HG03442 (cell line): ENCODE results near the gene EYA3.

Experiments
- ATAC-seq: cut with Tn5 transposase; IDR thresholded peaks from one replicate; pipeline ENCODE4 v1.9.1; 2021; ENCODE audit warnings: mild to moderate bottlenecking, moderate library complexity; ENCODE audit not compliant: unreplicated experiment

The EYA3 gene

DNA sequence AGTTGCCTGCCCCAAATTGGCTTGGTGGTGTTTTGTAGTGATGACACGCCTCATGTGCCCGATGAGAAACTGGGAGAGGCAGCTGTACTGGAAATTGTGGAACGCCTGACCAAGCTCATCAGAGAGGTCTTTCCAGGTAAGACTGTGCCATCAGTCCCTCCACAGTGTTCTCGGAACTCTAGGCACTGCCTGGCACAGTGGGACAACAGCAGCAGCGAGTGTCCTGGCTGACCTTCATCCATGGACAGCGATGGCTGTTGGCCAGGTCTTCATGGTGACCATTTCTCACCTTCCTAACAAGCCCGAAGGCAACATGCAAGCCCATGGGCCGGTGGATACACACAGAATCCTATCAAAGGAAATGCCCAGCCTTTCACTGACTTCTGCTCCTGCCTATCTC, 139.4 kb downstream of the EYA3 start:
- ATAC-seq: no peak

DNA sequence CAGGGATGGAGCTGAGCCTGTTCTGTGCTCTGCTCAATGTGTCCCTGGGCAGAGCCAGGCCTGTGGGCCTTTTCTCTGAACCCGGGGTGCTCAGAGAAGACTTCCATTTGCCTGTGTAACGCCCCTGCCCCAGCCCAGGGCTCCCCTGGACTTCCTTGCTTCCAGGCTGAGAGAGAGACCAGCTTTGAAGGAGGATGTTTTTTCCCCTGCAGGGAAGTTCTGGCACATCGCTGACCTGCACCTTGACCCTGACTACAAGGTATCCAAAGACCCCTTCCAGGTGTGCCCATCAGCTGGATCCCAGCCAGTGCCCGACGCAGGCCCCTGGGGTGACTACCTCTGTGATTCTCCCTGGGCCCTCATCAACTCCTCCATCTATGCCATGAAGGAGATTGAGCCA, 143.4 kb downstream of the EYA3 start:
- no peak for ATAC-seq

DNA sequence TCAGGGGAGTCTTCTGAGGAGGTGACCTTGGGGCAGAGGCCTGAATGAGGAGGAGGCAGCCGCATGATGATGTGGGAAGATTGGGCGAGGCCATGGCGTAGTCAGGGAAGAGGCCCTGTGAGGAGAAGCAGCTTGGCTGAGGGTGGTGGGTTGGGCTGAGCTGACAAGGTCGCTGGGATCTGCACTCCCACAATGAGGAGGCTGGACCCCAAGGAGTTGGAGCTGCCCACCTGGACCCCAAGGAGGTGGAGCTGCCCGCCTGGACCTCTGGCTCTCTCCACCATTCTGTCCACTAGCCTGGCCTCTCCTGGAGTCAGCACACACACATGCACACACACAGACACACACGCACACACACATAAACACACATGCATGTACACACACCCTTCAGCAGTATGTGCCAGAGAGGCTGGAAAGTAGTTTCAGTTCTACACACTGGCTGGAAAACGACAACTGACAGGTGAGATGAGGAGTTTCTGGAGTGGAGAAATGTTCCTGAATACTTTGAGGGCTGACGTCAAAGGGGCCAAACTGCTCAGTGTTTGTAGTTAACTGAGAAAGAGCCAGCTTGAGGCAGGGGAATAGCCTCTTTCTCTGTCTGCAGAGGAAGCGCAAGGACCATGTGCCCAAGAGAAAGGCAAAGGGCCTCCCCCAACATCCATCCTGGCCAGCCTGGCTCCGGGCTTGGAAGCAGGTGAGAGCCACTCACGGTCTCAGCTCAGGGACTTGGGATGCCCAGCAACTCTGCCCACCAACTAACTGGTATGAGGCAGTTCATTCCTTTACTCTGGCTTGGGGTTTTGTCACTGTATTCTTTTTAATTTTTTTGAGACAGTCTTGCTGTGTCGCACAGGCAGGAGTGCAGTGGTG, 146.5 kb downstream of the EYA3 start:
- no peak for ATAC-seq

DNA sequence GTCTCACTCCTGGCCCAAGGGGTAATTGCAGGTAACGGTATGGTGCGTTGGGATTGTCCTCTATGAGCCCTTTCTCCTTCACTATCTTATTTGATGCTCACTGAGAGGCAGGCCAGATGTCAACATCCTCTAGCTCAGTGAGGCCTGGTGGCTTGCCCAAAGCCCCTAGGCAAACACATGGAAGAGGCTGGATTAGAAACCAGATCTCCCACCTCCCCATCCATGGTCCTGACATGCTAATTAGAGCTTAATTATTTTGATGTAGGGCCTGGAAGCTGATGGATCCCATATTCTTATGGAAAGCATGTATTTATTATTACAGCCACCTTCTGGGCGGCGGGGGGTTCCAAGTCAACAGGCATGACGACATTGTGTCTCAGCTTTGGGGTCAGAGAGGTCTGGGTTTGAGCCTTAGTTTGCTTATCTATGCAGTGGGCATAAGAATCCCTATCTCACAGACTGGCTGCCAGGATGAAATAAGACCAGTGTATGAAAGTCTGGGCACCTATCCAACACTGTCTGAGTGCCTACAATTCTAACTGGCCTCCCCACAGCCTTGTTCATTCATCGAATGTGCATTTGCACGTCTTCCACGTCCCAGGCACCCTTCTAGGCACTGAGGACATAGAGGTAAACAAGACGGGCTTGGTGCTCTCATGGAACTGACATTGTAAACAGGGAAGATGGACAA, 147.4 kb downstream of the EYA3 start:
- ATAC-seq: no peak

DNA sequence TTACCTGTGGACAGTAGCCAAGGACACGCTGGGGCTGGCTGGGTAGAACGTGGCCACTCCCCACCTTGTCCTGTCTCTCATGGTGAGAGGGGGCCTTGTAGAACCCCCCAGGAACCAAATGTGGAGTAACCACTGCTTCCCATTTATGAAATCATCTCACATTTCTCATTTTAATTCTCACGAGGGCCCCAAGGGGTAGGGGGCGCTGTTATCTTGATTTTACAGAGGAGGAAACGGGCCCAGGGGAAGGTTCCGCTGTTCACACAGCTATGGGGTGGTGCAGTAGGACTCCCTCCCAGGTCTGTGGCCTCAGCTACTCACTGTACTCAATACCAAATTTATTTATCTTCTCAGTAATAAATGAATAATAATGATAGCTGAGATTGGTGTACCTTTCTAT, 148.1 kb downstream of the EYA3 start:
- ATAC-seq: no peak

DNA sequence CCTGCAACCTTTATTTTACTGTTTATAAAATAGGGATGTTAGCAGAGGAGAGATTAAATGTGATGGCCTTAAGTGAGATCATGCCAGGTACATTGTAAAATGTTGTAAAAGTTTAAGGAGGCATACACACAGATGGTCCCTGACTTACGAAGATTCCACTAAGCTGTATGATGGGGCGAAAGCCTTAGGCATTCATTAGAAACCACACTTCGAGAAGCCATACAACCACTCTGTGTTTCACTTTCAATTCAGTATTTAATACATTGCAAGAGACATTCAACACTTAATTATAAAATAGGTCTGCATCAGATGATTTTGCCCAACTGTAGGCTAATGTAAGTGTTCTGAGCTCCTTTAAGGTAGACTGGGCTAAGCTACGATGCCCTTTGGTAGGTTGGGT, 149.9 kb downstream of the EYA3 start:
- ATAC-seq: no peak

DNA sequence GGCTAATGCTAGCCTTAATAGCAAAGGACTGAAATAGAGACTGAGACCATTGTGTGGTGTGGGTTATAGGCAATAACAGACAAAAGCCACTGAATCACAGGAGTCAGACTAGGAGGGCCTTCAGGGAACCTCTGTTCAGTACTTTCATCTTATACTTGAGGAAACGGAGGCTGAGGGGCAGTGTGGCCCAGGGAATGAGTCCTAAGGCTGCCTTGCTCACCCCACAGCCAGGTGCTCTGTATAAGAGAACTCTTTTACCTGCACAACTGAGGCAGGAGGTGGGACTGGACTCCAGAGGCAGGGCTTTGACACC, 150.9 kb downstream of the EYA3 start:
- ATAC-seq: no peak

DNA sequence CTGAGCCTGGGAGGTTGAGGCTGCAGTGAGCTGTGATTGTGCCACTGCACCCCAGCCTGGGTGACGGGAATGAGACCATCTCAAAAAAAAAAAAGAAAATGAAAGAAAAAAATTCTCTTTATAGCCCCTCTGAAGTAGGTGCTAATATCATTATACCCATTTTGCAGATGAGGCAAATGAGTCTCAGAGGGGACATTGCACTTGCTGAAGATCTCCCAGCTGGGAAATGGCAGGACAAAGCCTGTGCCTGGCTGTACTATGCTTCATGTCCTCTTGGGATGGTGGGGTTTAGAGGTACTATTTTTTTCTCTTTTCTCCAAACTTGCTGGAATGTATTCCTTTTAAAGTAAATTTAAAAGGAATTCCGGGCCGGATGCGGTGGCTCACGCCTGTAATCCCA, 152.0 kb downstream of the EYA3 start:
- no peak for ATAC-seq

DNA sequence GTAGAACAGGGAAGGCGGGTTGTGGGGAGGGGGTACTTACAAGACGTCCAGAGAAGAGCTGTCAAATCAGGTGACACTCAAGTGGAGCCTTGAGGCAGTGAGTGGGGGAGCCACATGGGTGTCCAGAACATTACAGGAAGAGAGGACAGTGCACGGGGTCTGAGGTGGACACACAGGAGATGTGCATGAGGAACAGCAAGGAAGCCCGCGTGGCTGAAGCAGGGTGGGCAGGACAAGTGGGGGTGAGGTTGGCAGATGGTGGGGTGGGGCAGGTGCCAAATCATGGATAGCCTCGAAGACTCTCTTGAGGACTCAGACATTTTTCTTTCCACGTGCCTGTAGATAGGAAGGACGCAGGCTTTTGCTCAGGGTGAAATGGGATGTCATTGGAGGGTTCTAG, 152.7 kb downstream of the EYA3 start:
- ATAC-seq: no peak

DNA sequence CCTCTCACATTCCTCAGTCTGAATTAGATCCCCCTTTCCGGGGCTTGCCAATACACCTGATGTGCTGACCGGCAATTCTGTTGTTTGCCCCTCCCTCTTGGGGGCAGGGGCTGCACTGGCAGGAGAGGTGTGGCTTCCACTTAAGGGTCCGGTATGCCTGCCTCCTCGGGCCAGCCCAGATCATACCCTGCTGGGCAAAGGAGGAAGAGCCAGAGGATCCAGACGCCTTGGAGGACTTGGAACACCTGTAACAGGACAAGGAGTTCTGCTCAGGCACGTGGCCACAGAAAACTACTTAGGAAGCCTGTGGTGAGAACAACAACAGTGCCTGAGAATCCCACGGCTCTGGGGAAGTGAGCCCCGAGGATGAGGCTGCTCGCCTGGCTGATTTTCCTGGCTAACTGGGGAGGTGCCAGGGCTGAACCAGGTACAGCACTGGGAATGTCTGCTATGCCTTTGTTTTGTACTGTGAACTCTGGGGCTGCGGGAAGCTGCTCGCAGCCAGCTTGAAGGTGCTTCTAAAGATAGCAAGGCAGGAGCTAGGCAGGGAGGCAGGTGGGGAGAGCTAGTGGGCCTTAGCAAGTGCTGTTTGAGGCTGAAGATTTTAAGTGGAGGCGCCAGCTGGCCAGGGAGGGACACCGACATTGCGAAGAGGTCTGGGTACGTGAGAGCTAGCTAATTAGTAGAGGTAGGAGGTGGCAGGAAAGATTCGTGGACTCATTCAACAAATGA, 153.4 kb downstream of the EYA3 start, which contains the start of gene SMPDL3B:
TSS of gene SMPDL3B (plus strand) at position 183 of the 732 bp plus-strand sequence. CDS start at position 367, 184 bp downstream.
- no peak for ATAC-seq

DNA sequence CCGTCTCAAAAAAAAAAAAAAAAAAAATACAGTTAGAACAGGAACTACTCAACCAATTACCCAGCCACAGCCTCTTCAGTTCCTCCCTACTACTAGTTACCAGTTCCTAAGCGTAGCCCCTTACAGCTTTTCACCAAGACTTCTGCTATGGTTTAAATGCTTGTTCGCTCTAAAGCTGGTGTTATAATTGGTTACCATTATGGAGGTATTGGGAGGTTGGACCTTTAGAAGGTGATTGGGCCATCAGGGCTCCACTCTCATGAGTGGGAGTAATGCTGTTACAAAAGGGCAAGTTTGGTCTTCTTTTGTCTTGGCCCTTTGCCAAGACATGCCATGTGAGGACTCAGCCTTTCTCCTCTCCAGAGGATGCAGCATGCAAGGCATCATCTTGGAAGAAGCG, 156.7 kb downstream of the EYA3 start:
- ATAC-seq: no peak

DNA sequence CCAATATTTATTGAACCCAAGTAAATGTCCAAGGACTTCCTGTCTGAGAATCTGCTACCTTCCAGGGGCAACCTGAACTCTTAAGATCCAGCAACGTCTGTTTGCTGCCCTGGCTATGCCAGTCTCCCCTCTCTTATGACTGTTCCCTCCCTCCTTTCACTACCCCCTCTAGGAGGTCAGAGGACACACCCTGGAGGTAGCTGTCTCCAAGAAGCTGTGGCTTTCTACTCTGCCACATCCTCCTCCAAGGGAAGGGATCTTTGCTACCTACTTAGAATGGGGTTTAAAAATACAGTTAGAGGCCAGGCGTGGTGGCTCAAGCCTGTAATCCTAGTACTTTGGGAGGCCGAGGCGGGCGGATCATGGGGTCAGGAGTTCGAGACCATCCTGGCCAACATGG, 157.2 kb downstream of the EYA3 start:
- no peak for ATAC-seq

DNA sequence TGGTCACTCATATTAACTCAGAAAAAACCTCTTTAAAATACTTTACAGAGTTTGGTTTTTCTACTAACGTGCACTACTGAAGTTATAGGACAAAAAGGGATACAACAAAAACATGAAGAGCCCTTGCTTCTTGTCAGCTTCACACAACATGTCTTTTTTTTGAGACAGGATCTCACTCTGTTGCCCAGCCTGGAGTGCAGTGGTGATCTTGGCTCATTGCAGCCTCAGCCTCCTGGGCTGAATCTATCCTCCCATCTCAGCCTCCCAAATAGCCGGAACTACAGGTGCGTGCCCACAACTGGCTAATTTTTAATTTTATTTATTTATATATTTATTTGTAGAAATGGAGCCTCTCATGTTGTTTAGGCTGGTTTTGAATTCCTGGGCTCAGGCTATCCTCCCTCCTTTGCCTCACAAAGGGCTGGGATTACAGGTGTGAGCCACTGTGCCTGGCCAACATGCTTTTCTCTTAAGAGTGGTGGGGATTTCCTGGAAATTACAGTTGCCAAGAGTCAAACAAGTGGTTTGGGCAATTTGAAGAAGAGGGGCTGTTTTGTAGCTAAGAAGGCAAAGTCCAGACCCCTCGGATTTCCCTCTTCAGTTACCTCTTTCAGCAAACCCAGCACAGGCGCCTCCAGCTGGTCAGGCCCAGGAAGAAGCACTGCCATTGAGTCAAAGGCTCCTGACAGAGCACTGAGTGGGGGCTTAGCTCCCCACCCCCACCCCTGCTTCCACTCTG, 160.0 kb downstream of the EYA3 start:
- no peak for ATAC-seq

DNA sequence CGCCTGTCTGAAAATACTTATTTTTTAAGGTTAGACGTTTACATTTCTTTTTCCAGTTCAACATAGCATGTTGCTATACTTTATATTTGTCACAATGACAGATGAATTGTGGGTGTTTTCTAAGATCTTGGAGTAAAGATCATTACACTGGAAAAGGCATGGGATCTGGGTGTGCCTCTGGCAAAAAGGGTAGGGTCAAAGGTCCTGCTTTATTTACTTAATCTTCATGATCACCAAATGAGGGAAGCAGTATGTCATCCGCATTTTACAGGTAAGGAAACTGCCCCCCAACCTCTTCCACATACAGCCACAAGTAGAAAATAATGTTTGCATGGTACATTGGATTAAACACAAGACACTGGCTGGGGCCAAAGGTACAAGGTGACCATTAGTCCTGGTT, 166.1 kb downstream of the EYA3 start:
- no peak for ATAC-seq
